Fibroblast of pulmonary artery (primary cell): ENCODE results near the gene THSD7B.
"Not testable (repeated sequence)": the region's sequence is repeated elsewhere in the genome, so short reads cannot be mapped to it uniquely, and the experiment has no call there.

Experiments
- DNase-seq: peaks from one replicate; pipeline ENCODE4 v3.0.0-alpha.2; 2010; ENCODE audit warnings: low read depth
- H3K4me3 ChIP-seq: replicated peaks from 2 replicates; pipeline ENCODE4 v1.5.1; 2011; ENCODE audit warnings: low read depth, mild to moderate bottlenecking, control low read depth, low read length, moderate library complexity
- CTCF ChIP-seq: IDR thresholded peaks from 2 replicates; pipeline ENCODE4 v1.5.1; 2011; ENCODE audit warnings: mild to moderate bottlenecking, control low read depth, low read length, inconsistent platforms; ENCODE audit errors: missing control alignments

THSD7B gene

GRCh38 chr2:137539336-137539735 is 774.0 kb downstream of the THSD7B start:
- DNase-seq = no peak
- no peak overlapping the region for H3K4me3 ChIP-seq
- no peak for TF ChIP-seq CTCF

DNA sequence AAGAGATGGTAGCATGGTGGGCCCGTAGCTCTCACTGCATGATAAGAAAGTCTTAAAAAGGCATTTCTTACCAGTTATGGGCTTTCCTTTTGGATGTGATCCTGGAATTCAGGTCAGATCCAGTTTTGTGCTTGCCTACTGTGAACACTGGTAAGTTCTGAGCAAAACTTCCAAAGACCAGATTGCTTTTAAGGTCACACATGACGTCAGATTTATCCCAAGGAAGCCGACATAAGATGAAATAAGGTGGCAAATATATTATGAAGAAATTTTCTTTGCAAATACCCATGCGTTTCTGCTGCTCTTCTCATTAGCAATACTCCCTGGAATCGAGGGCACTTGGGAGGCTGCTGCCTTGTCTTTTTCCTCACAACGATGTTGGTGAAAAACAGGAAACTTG is 782.5 kb downstream of the THSD7B start:
- no peak overlapping the region for H3K4me3 ChIP-seq
- TF ChIP-seq CTCF = no peak
- no peak for DNase-seq

- no peak overlapping the region for H3K4me3 ChIP-seq
- no peak for DNase-seq
- TF ChIP-seq CTCF = no peak
Measured at GRCh38 chr2:137566387-137566786, 801.0 kb downstream of the THSD7B start.

DNA sequence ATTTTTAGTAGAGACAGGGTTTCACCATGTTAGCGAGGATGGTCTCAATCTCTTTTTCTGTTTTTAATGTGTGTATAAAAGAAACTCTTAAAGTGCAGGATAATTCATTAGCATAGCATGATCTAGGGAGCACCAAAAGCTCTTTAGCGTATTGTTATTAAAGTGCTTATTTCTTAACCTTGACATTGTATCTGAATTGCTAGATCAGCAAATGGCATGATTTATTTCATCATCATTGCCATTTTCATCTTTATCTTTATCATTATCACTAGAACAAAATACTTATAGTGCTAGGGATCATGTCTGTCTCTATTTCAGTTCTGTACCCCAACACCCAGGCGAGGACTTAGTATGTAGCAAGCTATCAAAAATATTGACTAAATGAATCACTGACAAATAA is 805.1 kb downstream of the THSD7B start:
- no peak for TF ChIP-seq CTCF
- no peak overlapping the region for H3K4me3 ChIP-seq
- no peak for DNase-seq

GRCh38 chr2:137587834-137588233 is 822.5 kb downstream of the THSD7B start:
- not testable (repeated sequence) for DNase-seq, H3K4me3 ChIP-seq

DNA sequence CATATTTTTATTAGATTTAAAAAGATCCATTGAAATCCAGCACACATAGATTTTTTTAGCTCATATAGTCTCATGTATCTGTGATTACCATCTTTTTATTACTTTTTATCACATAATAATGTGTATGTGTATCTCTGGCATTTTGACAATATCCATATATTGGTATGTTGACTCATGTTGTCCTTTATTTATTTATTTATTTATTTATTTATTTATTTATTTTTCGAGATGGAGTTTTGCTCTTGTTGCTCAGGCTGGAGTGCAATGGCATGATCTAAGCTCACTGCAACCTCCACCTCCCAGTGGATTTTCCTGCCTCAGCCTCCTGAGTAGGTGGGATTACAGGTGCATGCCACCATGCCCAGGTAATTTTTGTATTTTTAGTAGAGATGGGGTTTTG is 823.2 kb downstream of the THSD7B start:
- H3K4me3 ChIP-seq, DNase-seq: not testable (repeated sequence)

- no peak for TF ChIP-seq CTCF
- DNase-seq = no peak
- H3K4me3 ChIP-seq = no peak overlapping the region
Measured at GRCh38 chr2:137590102-137590501, 824.8 kb downstream of the THSD7B start.

GRCh38 chr2:137607722-137608318 is 842.5 kb downstream of the THSD7B start:
- no peak for DNase-seq
- no peak overlapping the region for H3K4me3 ChIP-seq
- TF ChIP-seq CTCF = no peak
